Ascending aorta (tissue), 2 donors: Measurements from ENCODE around the gene SNX9. TPM values are rescaled to one million over a fixed set of nuclear protein-coding genes. Genes with fewer than 3 reads are reported as not detected.

Experiments
- DNase-seq, 2 donors: peaks; one replicate each; pipeline ENCODE4 v3.0.0-alpha.2; 2019; ENCODE audit warnings: low spot score in 2 of 2
- H3K27ac ChIP-seq, 2 donors: fragments of 200-600 bp; sonication (generic); one replicate each; pipeline ENCODE4 v1.5.1; 2016 to 2017; ENCODE audit warnings: mild to moderate bottlenecking in 1 of 2
- H3K27me3 ChIP-seq: fragments of 200-600 bp; sonication (generic); one replicate; pipeline ENCODE4 v1.5.1; 2017
- H3K36me3 ChIP-seq, 2 donors: fragments of 200-600 bp; sonication (generic); one replicate each; pipeline ENCODE4 v1.5.1; 2016
- H3K4me1 ChIP-seq, 2 donors: fragments of 200-600 bp; sonication (generic); one replicate each; pipeline ENCODE4 v1.5.1; 2016 to 2017; ENCODE audit warnings: mild to moderate bottlenecking in 1 of 2
- H3K4me3 ChIP-seq, 2 donors: fragments of 200-600 bp; sonication (generic); one replicate each; pipeline ENCODE4 v1.5.1; 2016 to 2017; ENCODE audit warnings: mild to moderate bottlenecking in 1 of 2
- H3K9me3 ChIP-seq, 2 donors: fragments of 200-600 bp; sonication (generic); one replicate each; pipeline ENCODE4 v1.5.1; 2016
- intact Hi-C: fragments of 100-400 bp; cut with DNase I; formaldehyde crosslinking; loops from one replicate; pipeline ENCODE4 v1.15.1; 2023
- total RNA-seq: library from RNA; depleted of rRNA; stranded (reverse); fragments of >200 nt; gene quantifications from one replicate; pipeline ENCODE4 v1.1.0, GENCODE V29; 2016
- TF ChIP-seq, protein P1 (sequence below), 3 experiments: fragments of 200-600 bp in 2 of 3; fragments of 450-650 bp in 1 of 3; sonication (generic) in 2 of 3; IDR thresholded peaks; one replicate each; pipeline ENCODE4 v1.5.1; 2016 to 2019; ENCODE audit warnings: antibody characterized with exemption in 3 of 3, mild to moderate bottlenecking in 1 of 3, moderate library complexity in 1 of 3

Gene SNX9
- total RNA-seq, 1 donor from 2014 or later = 55.2 TPM

DNA sequence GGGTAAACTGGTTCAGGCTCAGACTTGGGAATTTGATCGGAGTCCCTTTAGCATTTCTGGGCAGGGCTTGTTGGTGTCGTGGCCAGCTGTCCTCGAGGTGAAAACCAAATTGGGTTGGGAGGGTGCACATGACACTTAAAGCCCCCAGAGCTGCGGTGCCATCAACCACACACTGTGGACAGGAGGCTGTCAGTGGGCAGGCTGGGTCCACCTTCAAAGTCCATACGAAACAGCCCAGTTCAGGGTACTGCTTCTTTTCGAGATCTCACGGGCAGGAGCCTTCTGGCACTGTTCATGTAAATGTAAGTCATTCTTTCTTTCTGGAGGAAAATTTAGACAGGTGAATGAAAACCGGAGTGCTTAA is 165.6 kb downstream of the SNX9 start:
- TF ChIP-seq, protein P1, sequence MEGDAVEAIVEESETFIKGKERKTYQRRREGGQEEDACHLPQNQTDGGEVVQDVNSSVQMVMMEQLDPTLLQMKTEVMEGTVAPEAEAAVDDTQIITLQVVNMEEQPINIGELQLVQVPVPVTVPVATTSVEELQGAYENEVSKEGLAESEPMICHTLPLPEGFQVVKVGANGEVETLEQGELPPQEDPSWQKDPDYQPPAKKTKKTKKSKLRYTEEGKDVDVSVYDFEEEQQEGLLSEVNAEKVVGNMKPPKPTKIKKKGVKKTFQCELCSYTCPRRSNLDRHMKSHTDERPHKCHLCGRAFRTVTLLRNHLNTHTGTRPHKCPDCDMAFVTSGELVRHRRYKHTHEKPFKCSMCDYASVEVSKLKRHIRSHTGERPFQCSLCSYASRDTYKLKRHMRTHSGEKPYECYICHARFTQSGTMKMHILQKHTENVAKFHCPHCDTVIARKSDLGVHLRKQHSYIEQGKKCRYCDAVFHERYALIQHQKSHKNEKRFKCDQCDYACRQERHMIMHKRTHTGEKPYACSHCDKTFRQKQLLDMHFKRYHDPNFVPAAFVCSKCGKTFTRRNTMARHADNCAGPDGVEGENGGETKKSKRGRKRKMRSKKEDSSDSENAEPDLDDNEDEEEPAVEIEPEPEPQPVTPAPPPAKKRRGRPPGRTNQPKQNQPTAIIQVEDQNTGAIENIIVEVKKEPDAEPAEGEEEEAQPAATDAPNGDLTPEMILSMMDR (IDR thresholded peaks at IDR 0.05) = no peak
- H3K4me3 ChIP-seq = no peak overlapping the region
- H3K9me3 ChIP-seq = no peaks in the 10 kb centered on the region
- no peaks in the 10 kb centered on the region for H3K36me3 ChIP-seq
- no peaks in the 10 kb centered on the region for H3K27me3 ChIP-seq
- peaks cover 5 to 17% of the 10 kb centered on the region in 2 donors for H3K4me1 ChIP-seq
- intact Hi-C loops = no loop called here
- no peak for DNase-seq
- peak overlapping the region; percentile 24 to 56 for H3K27ac ChIP-seq

DNA sequence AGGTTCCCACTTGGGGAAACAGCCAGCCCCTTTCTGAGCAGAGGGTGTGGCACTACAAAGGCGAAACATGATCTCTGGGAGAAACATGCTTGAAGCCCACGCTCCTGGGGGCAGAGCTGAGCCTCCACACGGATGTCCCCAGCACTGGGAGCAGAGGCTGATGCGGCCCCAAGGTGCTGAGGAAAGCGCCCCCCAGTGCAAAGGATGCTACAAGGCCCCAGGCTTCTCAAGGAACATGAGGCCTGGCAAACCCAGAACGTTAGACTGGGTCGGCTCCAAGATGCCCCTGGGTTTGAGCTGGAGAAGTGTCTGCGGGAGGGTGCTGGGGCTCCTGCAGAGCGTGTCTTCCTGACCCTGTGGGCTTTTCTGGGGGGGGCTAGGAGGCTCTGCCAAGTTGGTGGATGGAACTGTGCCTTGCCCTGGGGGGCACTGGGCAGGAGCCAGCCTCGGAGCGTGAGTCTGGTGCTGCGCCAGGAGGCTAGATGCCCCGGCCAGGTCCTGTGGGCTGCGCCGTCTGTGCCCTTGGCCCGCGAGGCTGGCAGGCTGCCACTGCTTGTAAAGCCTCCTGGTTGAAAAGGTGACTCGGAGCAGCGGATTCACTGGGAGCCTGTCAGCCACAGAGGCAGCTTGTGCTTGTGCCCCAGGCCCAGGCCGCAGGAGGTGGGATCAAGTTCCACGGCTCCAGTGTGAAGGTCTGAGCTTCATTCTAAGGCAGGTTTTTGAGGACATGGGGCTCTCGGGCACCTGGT is 166.7 kb downstream of the SNX9 start:
- intact Hi-C loops = no loop called here
- Histone ChIP-seq H3K4me1 (peaks cover under 1 to 14% of the 10 kb centered on the region in 2 donors), H3K27ac (peak overlapping the region; percentile 0 to 59), H3K9me3 (no peaks in the 10 kb centered on the region), H3K36me3 (no peaks in the 10 kb centered on the region), H3K4me3 (peak overlapping the region; percentile 16 to 22), H3K27me3 (no peaks in the 10 kb centered on the region)
- TF ChIP-seq, protein P1 (IDR thresholded peaks at IDR 0.05) = no peak
- DNase-seq = no peak

DNA sequence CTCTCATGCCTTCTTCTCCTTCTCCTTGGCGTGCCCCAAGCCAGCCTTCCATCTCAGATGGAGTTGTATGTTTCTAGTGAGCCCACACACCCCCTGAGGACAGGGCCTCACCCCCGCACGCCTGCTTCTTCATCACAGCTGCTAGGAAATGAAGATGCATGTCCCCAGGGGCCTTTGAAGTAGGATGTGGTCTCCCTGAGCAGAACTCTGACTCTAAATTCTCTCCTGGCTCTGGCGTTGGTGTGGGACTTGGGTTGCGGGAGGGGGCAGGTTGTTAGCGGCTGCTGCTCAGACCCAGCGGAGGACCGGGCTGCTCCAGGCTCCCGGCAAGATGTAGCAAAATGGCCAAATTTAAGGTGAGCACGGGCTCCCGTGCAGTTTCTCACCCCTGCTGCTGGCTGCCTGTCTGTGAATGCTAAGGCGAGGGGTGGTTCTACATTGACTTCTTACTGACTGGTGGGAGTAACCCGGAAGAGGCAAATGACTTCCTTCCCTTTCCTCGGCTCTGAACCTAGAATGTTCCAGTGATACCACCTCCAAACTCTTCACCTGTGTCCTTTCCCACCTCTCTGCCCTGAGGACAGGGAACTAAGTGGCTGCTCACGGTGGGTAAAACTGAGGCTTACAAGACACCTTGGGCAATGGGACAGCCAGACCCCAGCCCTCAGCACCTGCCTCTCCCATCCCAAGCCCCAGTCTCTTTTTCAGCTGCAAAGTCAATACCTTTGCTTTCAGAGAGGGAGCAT is 167.4 kb downstream of the SNX9 start:
- peak overlapping the region; percentile 0 to 59 for H3K27ac ChIP-seq
- no peak for DNase-seq
- no peaks in the 10 kb centered on the region for H3K27me3 ChIP-seq
- no peaks in the 10 kb centered on the region for H3K9me3 ChIP-seq
- intact Hi-C loops = no loop called here
- TF ChIP-seq, protein P1 (IDR thresholded peaks at IDR 0.05) = no peak
- no peaks in the 10 kb centered on the region for H3K36me3 ChIP-seq
- H3K4me1 ChIP-seq = peaks cover 0 to 14% of the 10 kb centered on the region in 2 donors
- peak overlapping the region in 1 of 2 donors; percentile 22 for H3K4me3 ChIP-seq

DNA sequence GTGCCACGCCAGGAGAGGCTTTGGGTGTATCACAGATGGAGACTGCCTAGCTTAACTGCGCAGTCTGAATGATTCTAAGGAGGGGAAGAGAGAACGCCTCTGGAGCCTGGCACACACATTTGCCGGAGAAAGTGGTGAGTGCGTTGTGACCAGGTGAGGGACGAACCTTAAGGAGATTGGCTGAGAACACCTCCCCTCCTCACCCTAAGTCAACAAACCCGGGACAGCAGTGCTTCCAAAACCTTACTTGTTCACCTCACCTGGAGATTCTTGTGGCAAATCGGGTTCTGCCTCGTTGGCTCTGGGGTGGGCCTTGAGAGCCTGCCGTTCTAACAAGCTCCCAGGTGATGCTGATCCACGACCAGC is 168.0 kb downstream of the SNX9 start:
- H3K4me3 ChIP-seq = no peak overlapping the region
- H3K9me3 ChIP-seq = no peaks in the 10 kb centered on the region
- TF ChIP-seq, protein P1 (IDR thresholded peaks at IDR 0.05) = no peak
- intact Hi-C loops = no loop called here
- H3K4me1 ChIP-seq = peaks cover 0 to 14% of the 10 kb centered on the region in 2 donors
- no peak for DNase-seq
- no peaks in the 10 kb centered on the region for H3K27me3 ChIP-seq
- no peaks in the 10 kb centered on the region for H3K36me3 ChIP-seq
- H3K27ac ChIP-seq = peak overlapping the region in 1 of 2 donors; percentile 15

DNA sequence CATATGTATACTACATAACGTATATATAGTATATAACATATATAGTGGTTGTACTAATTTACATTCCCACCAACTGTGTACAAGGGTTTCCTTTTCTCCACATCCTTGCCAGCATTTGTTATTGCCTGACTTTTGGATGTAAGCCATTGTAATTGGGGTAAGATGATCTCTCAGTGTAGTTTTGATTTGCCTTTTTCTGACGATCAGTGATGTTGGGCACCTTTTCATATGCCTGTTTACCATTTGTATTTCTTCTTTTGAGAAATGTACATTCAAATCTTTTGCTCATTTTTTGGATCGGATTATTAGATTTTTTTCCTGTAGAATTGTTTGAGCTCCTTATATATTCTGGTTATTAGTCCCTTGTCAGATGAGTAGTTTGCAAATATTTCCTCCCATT is 170.0 kb downstream of the SNX9 start:
- TF ChIP-seq, protein P1 (IDR thresholded peaks at IDR 0.05) = no peak
- no peak for DNase-seq
- Histone ChIP-seq H3K36me3 (no peaks in the 10 kb centered on the region), H3K9me3 (no peaks in the 10 kb centered on the region), H3K27me3 (no peaks in the 10 kb centered on the region), H3K4me1 (peaks cover 0 to 14% of the 10 kb centered on the region in 2 donors), H3K27ac (no peak overlapping the region), H3K4me3 (no peak overlapping the region)
- intact Hi-C loops = no loop called here
